ENCODE data around the gene CPA2.

DNA sequence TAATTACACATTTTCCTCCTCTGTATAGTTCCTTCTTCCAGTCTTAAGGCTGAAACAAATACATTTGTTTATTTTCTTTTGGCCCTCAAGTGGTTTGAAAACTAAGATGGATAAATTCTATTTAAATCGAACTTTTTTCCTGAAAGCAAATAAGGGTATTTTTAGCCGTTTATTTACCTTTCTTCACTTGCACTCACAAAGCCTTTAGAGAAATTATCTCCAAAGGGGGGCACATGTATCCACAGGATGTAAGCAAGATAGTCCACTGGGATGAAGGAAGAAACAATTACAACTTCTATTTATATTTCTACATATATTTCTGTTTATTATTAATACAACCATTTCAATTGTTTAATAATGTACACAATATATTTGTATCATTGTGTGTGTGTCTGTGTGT is 36.5 kb downstream of the CPA2 start:
- TF ChIP-seq, protein P1, sequence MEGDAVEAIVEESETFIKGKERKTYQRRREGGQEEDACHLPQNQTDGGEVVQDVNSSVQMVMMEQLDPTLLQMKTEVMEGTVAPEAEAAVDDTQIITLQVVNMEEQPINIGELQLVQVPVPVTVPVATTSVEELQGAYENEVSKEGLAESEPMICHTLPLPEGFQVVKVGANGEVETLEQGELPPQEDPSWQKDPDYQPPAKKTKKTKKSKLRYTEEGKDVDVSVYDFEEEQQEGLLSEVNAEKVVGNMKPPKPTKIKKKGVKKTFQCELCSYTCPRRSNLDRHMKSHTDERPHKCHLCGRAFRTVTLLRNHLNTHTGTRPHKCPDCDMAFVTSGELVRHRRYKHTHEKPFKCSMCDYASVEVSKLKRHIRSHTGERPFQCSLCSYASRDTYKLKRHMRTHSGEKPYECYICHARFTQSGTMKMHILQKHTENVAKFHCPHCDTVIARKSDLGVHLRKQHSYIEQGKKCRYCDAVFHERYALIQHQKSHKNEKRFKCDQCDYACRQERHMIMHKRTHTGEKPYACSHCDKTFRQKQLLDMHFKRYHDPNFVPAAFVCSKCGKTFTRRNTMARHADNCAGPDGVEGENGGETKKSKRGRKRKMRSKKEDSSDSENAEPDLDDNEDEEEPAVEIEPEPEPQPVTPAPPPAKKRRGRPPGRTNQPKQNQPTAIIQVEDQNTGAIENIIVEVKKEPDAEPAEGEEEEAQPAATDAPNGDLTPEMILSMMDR (IDR thresholded peaks at IDR 0.05), result no peak
- TF ChIP-seq EZH2 (IDR thresholded peaks at IDR 0.05), result no peak
- TF ChIP-seq EZH2phosphoT487 (IDR thresholded peaks at IDR 0.05), result no peak
